Neural cell (in vitro differentiated cells): ENCODE data around the gene UCK2. TPM values are rescaled to one million over a fixed set of nuclear protein-coding genes. Genes with fewer than 3 reads are reported as not detected.

Source experiments
- H2AFZ ChIP-seq: fragments of 200-600, 300-800 bp; sonication (generic), shearing (Covaris generic); 2 replicates; pipeline ENCODE4 v1.6.0; 2014; ENCODE audit warnings: low read depth, mild to moderate bottlenecking, antibody characterized with exemption, low read length, moderate library complexity
- H3F3A ChIP-seq: fragments of 200-600 bp; shearing (Covaris generic); 2 replicates; pipeline ENCODE4 v1.6.1; 2016; ENCODE audit warnings: mild to moderate bottlenecking, moderate library complexity, mixed read lengths, antibody characterized with exemption, low read length; ENCODE audit not compliant: insufficient read depth, poor library complexity, severe bottlenecking
- H3K27ac ChIP-seq: fragments of 200-600, 300-800 bp; sonication (generic), shearing (Covaris generic); 2 replicates; pipeline ENCODE4 v1.5.1; 2014; ENCODE audit warnings: mild to moderate bottlenecking, low read length, moderate library complexity
- H3K27me3 ChIP-seq: fragments of 300-800, 200-600 bp; sonication (generic), shearing (Covaris generic); 2 replicates; pipeline ENCODE4 v1.6.0; 2014; ENCODE audit warnings: mild to moderate bottlenecking, low read depth, low read length, moderate library complexity; ENCODE audit not compliant: insufficient read depth
- H3K36me3 ChIP-seq: fragments of 300-800, 200-600 bp; sonication (generic), shearing (Covaris generic); 2 replicates; pipeline ENCODE4 v1.5.1; 2014; ENCODE audit warnings: mild to moderate bottlenecking, antibody characterized with exemption, low read length, moderate library complexity; ENCODE audit not compliant: insufficient read depth
- H3K4me2 ChIP-seq: fragments of 300-800, 200-600 bp; sonication (generic), shearing (Covaris generic); 2 replicates; pipeline ENCODE4 v1.6.0; 2014; ENCODE audit warnings: mild to moderate bottlenecking, low read length
- H3K4me3 ChIP-seq: fragments of 300-800, 200-600 bp; sonication (generic), shearing (Covaris generic); 2 replicates; pipeline ENCODE4 v1.5.1; 2014; ENCODE audit warnings: mild to moderate bottlenecking, low read length, moderate library complexity
- H3K79me2 ChIP-seq: fragments of 200-600 bp; shearing (Covaris generic); replicated peaks from 2 replicates; pipeline ENCODE4 v1.6.0; 2014; ENCODE audit warnings: mild to moderate bottlenecking, low read length, moderate library complexity; ENCODE audit not compliant: insufficient read depth
- H3K9ac ChIP-seq: fragments of 300-800, 200-600 bp; sonication (generic), shearing (Covaris generic); 2 replicates; pipeline ENCODE4 v1.6.1; 2016; ENCODE audit warnings: mild to moderate bottlenecking, low read length, mixed read lengths
- H3K9me2 ChIP-seq: fragments of 200-600 bp; shearing (Covaris generic); 2 replicates; pipeline ENCODE4 v1.6.1; 2016; ENCODE audit warnings: mild to moderate bottlenecking, low read length, mixed read lengths; ENCODE audit not compliant: insufficient read depth
- H3K9me3 ChIP-seq: fragments of 200-600, 300-800 bp; sonication (generic), shearing (Covaris generic); 2 replicates; pipeline ENCODE4 v1.6.1; 2016; ENCODE audit warnings: mild to moderate bottlenecking, mixed run types, low read length, moderate library complexity, mixed read lengths
- H4K20me1 ChIP-seq: fragments of 200-600 bp; shearing (Covaris generic); 2 replicates; pipeline ENCODE4 v1.6.1; 2016; ENCODE audit warnings: mild to moderate bottlenecking, mixed run types; ENCODE audit not compliant: insufficient read depth
- CTCF ChIP-seq: fragments of 450-650 bp; IDR thresholded peaks from 2 replicates; pipeline ENCODE4 v1.5.1; 2014; ENCODE audit warnings: antibody characterized with exemption, mild to moderate bottlenecking, moderate library complexity; ENCODE audit not compliant: poor library complexity, severe bottlenecking
- EP300 ChIP-seq: fragments of 450-650 bp; conservative IDR thresholded peaks from 2 replicates; pipeline ENCODE4 v1.6.1; 2014; ENCODE audit warnings: antibody characterized with exemption, mild to moderate bottlenecking, moderate library complexity; ENCODE audit not compliant: poor library complexity, severe bottlenecking
- EZH2 ChIP-seq: fragments of 200-600, 300-800 bp; shearing (Covaris generic), sonication (generic); IDR thresholded peaks from 2 replicates; pipeline ENCODE4 v1.6.1; 2014; ENCODE audit warnings: antibody characterized with exemption, low read length, borderline replicate concordance, mild to moderate bottlenecking; ENCODE audit not compliant: insufficient read depth, poor library complexity, severe bottlenecking
- MXI1 ChIP-seq: fragments of 450-650 bp; conservative IDR thresholded peaks from 2 replicates; pipeline ENCODE4 v1.6.1; 2014; ENCODE audit warnings: antibody characterized with exemption, mild to moderate bottlenecking; ENCODE audit not compliant: poor library complexity, severe bottlenecking
- POLR2AphosphoS5 ChIP-seq: IDR thresholded peaks from 2 replicates; pipeline ENCODE4 v1.6.1; 2012
- RAD21 ChIP-seq: fragments of 450-650 bp; conservative IDR thresholded peaks from 2 replicates; pipeline ENCODE4 v1.6.1; 2014; ENCODE audit warnings: antibody characterized with exemption, mild to moderate bottlenecking, moderate library complexity
- REST ChIP-seq: IDR thresholded peaks from 2 replicates; pipeline ENCODE4 v1.6.1; 2012; ENCODE audit warnings: borderline replicate concordance
- SMC3 ChIP-seq: fragments of 450-650 bp; conservative IDR thresholded peaks from 2 replicates; pipeline ENCODE4 v1.6.1; 2014; ENCODE audit warnings: antibody characterized with exemption, mild to moderate bottlenecking, moderate library complexity; ENCODE audit not compliant: poor library complexity
- TAF1 ChIP-seq: IDR thresholded peaks from 2 replicates; pipeline ENCODE4 v1.6.1; 2012; ENCODE audit warnings: low read depth
- polyA plus RNA-seq: library from polyadenylated mRNA; depleted of rRNA; stranded (reverse); fragments of >200 nt; gene quantifications from 2 replicates; pipeline ENCODE4 v1.2.3, GENCODE V29; 2014

The UCK2 gene
- polyA plus RNA-seq, 1 donor from 2014 or later, result 36.0 TPM

- no peaks in the 10 kb centered on the region for H3K27me3 ChIP-seq
- H3K9me2 ChIP-seq, result no peaks in the 10 kb centered on the region
- no peaks in the 10 kb centered on the region for H4K20me1 ChIP-seq
- H3K27ac ChIP-seq, result no peak overlapping the region
- no peaks in the 10 kb centered on the region for H3K9me3 ChIP-seq
- H3K9ac ChIP-seq, result no peak overlapping the region
- H2AFZ ChIP-seq, result no peak overlapping the region
- no peaks in the 10 kb centered on the region for H3K36me3 ChIP-seq
- TF ChIP-seq POLR2AphosphoS5, result no peak
- no peak for TF ChIP-seq SMC3
- TF ChIP-seq MXI1, result no peak
- no peak for TF ChIP-seq RAD21
- no peak for TF ChIP-seq CTCF
- no peak for TF ChIP-seq REST
- TF ChIP-seq EP300, result no peak
- TF ChIP-seq EZH2, result no peak
- TF ChIP-seq TAF1, result no peak
- peaks cover 37% of the 10 kb centered on the region for H3K79me2 ChIP-seq
- H3F3A ChIP-seq, result no peaks in the 10 kb centered on the region
- no peak overlapping the region for H3K4me3 ChIP-seq
- H3K4me2 ChIP-seq, result no peak overlapping the region
These were observed 26.2 kb downstream of the UCK2 start for GRCh38 chr1:165853528-165854075.

GRCh38 chr1:165854101-165854845 is 26.9 kb downstream of the UCK2 start:
- no peaks in the 10 kb centered on the region for H4K20me1 ChIP-seq
- H3F3A ChIP-seq, result no peaks in the 10 kb centered on the region
- H2AFZ ChIP-seq, result no peak overlapping the region

More at GRCh38 chr1:165854101-165854845, 26.9 kb downstream of the UCK2 start:
- no peaks in the 10 kb centered on the region for H3K9me3 ChIP-seq
- TF ChIP-seq POLR2AphosphoS5 (no peak), EZH2 (no peak), REST (no peak), EP300 (no peak), RAD21 (no peak), MXI1 (no peak), CTCF (no peak), TAF1 (no peak), SMC3 (no peak)
- H3K9me2 ChIP-seq, result no peaks in the 10 kb centered on the region
- H3K4me2 ChIP-seq, result no peak overlapping the region
- H3K27me3 ChIP-seq, result no peaks in the 10 kb centered on the region
- H3K36me3 ChIP-seq, result no peaks in the 10 kb centered on the region
- H3K79me2 ChIP-seq, result peaks cover 37% of the 10 kb centered on the region
- H3K9ac ChIP-seq, result no peak overlapping the region
- no peak overlapping the region for H3K4me3 ChIP-seq
- no peak overlapping the region for H3K27ac ChIP-seq
